ENCODE results near the gene SNURF.
"Not testable (repeated sequence)": the region's sequence is repeated elsewhere in the genome, so short reads cannot be mapped to it uniquely, and the experiment has no call there.

DNA sequence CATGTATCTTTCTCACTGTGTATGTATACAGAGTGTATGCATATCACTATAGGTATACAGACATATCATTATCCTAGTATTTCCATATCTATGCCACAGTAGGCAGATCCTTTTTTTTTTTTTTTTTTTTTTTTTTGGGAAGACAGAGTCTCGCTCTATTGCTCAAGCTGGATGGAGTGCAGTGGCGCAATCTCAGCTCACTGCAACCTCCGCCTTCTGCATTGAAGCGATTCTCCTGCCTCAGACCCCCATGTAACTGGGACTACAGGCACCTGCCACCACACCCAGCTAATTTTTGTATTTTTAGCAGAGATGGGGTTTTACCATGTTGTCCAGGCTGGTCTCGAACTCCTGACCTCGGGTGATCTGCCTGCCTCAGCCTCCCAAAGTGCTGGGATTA lies 32.0 kb upstream of the SNURF start:
- TF ChIP-seq, protein P1, sequence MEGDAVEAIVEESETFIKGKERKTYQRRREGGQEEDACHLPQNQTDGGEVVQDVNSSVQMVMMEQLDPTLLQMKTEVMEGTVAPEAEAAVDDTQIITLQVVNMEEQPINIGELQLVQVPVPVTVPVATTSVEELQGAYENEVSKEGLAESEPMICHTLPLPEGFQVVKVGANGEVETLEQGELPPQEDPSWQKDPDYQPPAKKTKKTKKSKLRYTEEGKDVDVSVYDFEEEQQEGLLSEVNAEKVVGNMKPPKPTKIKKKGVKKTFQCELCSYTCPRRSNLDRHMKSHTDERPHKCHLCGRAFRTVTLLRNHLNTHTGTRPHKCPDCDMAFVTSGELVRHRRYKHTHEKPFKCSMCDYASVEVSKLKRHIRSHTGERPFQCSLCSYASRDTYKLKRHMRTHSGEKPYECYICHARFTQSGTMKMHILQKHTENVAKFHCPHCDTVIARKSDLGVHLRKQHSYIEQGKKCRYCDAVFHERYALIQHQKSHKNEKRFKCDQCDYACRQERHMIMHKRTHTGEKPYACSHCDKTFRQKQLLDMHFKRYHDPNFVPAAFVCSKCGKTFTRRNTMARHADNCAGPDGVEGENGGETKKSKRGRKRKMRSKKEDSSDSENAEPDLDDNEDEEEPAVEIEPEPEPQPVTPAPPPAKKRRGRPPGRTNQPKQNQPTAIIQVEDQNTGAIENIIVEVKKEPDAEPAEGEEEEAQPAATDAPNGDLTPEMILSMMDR (IDR thresholded peaks at IDR 0.05) = not testable (repeated sequence)
- TF ChIP-seq EZH2 (IDR thresholded peaks at IDR 0.05; ENCODE audit: borderline replicate concordance, insufficient read depth, low read depth, low read length, poor library complexity, severe bottlenecking) = not testable (repeated sequence)
